ENCODE measurements around the gene RBM38.

DNA sequence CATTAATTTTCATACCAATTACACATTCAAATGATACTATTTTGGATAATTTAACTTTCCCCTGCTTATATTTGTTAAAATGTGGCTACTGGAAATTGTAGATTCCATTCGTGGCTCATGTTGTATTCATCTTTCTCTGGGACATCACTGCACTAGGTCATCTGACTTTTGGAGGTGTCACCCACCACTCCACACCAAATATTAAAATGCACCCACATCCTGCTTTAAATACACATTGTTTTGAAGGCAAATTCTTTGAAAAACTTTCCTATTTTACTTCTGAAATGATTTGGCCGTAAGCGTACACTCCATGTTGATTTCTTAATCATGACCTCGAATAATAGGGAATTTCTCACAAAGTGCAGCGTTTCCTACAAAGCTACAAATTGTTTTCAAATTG lies 8.7 kb upstream of the RBM38 start:
- TF ChIP-seq, protein P1, sequence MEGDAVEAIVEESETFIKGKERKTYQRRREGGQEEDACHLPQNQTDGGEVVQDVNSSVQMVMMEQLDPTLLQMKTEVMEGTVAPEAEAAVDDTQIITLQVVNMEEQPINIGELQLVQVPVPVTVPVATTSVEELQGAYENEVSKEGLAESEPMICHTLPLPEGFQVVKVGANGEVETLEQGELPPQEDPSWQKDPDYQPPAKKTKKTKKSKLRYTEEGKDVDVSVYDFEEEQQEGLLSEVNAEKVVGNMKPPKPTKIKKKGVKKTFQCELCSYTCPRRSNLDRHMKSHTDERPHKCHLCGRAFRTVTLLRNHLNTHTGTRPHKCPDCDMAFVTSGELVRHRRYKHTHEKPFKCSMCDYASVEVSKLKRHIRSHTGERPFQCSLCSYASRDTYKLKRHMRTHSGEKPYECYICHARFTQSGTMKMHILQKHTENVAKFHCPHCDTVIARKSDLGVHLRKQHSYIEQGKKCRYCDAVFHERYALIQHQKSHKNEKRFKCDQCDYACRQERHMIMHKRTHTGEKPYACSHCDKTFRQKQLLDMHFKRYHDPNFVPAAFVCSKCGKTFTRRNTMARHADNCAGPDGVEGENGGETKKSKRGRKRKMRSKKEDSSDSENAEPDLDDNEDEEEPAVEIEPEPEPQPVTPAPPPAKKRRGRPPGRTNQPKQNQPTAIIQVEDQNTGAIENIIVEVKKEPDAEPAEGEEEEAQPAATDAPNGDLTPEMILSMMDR (IDR thresholded peaks at IDR 0.05): no peak
- TF ChIP-seq EZH2 (IDR thresholded peaks at IDR 0.05): no peak
- TF ChIP-seq EZH2phosphoT487 (IDR thresholded peaks at IDR 0.05): no peak

Data from neural progenitor cell (in vitro differentiated cells).